H9 (cell line): Measurements from ENCODE around the gene LDLRAD4. TPM values are rescaled to one million over a fixed set of nuclear protein-coding genes. Genes with fewer than 3 reads are reported as not detected.

Source experiments
- DNase-seq: peaks from one replicate; pipeline ENCODE4 v3.0.0-alpha.2; 2017
- H2AFZ ChIP-seq: one replicate; pipeline ENCODE4 v1.6.1; 2013; ENCODE audit warnings: mild to moderate bottlenecking, low read length, control low read depth, moderate library complexity
- H2AK5ac ChIP-seq: 2 replicates; pipeline ENCODE4 v1.6.1; 2013; ENCODE audit warnings: low read length, control low read depth, mixed read lengths; ENCODE audit not compliant: insufficient read length
- H2BK120ac ChIP-seq: one replicate; pipeline ENCODE4 v1.6.1; 2013; ENCODE audit warnings: low read depth, mild to moderate bottlenecking, low read length, control low read depth, inconsistent platforms; ENCODE audit not compliant: poor library complexity, severe bottlenecking
- H2BK12ac ChIP-seq: 2 replicates; pipeline ENCODE4 v1.6.1; 2013; ENCODE audit warnings: low read length, control low read depth, mixed read lengths, low read depth; ENCODE audit not compliant: insufficient read length
- H2BK15ac ChIP-seq: 2 replicates; pipeline ENCODE4 v1.6.1; 2013; ENCODE audit warnings: low read depth, low read length, control low read depth
- H2BK20ac ChIP-seq: one replicate; pipeline ENCODE4 v1.6.1; 2013; ENCODE audit warnings: low read depth, mild to moderate bottlenecking, low read length, control low read depth, inconsistent platforms; ENCODE audit not compliant: poor library complexity, severe bottlenecking
- H2BK5ac ChIP-seq: 2 replicates; pipeline ENCODE4 v1.6.1; 2013; ENCODE audit warnings: low read length, control low read depth, mixed read lengths; ENCODE audit not compliant: insufficient read length
- H3K14ac ChIP-seq: 2 replicates; pipeline ENCODE4 v1.6.1; 2013; ENCODE audit warnings: low read length, control low read depth; ENCODE audit not compliant: insufficient read depth
- H3K18ac ChIP-seq: 2 replicates; pipeline ENCODE4 v1.6.1; 2013; ENCODE audit warnings: low read depth, mild to moderate bottlenecking, mixed read lengths, low read length, control low read depth; ENCODE audit not compliant: insufficient read length
- H3K23ac ChIP-seq: 2 replicates; pipeline ENCODE4 v1.6.1; 2013; ENCODE audit warnings: low read length, control low read depth, mixed read lengths, low read depth; ENCODE audit not compliant: insufficient read length
- H3K23me2 ChIP-seq: 2 replicates; pipeline ENCODE4 v1.6.1; 2013; ENCODE audit warnings: low read depth, mild to moderate bottlenecking, mixed read lengths, low read length, control low read depth; ENCODE audit not compliant: insufficient read length, poor library complexity, severe bottlenecking
- H3K27ac ChIP-seq: 2 replicates; pipeline ENCODE4 v1.5.1; 2013; ENCODE audit warnings: low read length, control low read depth, mixed read lengths, low read depth; ENCODE audit not compliant: insufficient read length
- H3K27me3 ChIP-seq: 2 replicates; pipeline ENCODE4 v1.6.1; 2013; ENCODE audit warnings: low read length, control low read depth, inconsistent platforms; ENCODE audit not compliant: insufficient read depth
- H3K4ac ChIP-seq: 2 replicates; pipeline ENCODE4 v1.6.1; 2013; ENCODE audit warnings: low read depth, mild to moderate bottlenecking, control low read depth, inconsistent platforms, low read length, moderate library complexity
- H3K4me1 ChIP-seq: 2 replicates; pipeline ENCODE4 v1.6.1; 2013; ENCODE audit warnings: low read length, control low read depth, inconsistent platforms; ENCODE audit not compliant: insufficient read depth
- H3K4me2 ChIP-seq: 2 replicates; pipeline ENCODE4 v1.6.1; 2013; ENCODE audit warnings: low read length, control low read depth, mixed read lengths; ENCODE audit not compliant: insufficient read length, insufficient read depth
- H3K56ac ChIP-seq: 2 replicates; pipeline ENCODE4 v1.6.1; 2013; ENCODE audit warnings: low read depth, mild to moderate bottlenecking, mixed read lengths, low read length, control low read depth; ENCODE audit not compliant: insufficient read length
- H3K79me1 ChIP-seq: 2 replicates; pipeline ENCODE4 v1.6.1; 2013; ENCODE audit warnings: low read depth, mild to moderate bottlenecking, moderate library complexity, low read length, control low read depth, inconsistent platforms; ENCODE audit not compliant: insufficient read depth, poor library complexity, severe bottlenecking
- H3K79me2 ChIP-seq: 2 replicates; pipeline ENCODE4 v1.6.1; 2013; ENCODE audit warnings: low read length, control low read depth, inconsistent platforms; ENCODE audit not compliant: insufficient read depth
- H3K9ac ChIP-seq: 2 replicates; pipeline ENCODE4 v1.6.1; 2013; ENCODE audit warnings: low read length, control low read depth, mixed read lengths; ENCODE audit not compliant: insufficient read length; ENCODE audit errors: extremely low read depth
- H3K9me3 ChIP-seq: one replicate; pipeline ENCODE4 v1.6.1; 2013; ENCODE audit warnings: low read depth, low read length, inconsistent platforms; ENCODE audit not compliant: control insufficient read depth
- H3T11ph ChIP-seq: one replicate; pipeline ENCODE4 v1.6.1; 2013; ENCODE audit warnings: mild to moderate bottlenecking, low read length, control low read depth, inconsistent platforms
- H4K20me1 ChIP-seq: one replicate; pipeline ENCODE4 v1.6.1; 2013; ENCODE audit not compliant: control insufficient read depth, insufficient read length, insufficient read depth
- H4K5ac ChIP-seq: 2 replicates; pipeline ENCODE4 v1.6.1; 2013; ENCODE audit warnings: low read depth, mild to moderate bottlenecking, mixed read lengths, low read length, control low read depth; ENCODE audit not compliant: insufficient read length
- H4K8ac ChIP-seq: replicated peaks from 2 replicates; pipeline ENCODE4 v1.6.1; 2013; ENCODE audit warnings: low read length, control low read depth, mixed read lengths, low read depth; ENCODE audit not compliant: insufficient read length
- H4K91ac ChIP-seq: 2 replicates; pipeline ENCODE4 v1.6.1; 2013; ENCODE audit warnings: low read depth, mild to moderate bottlenecking, moderate library complexity, mixed read lengths, low read length, control low read depth; ENCODE audit not compliant: insufficient read length
- H3K27ac Mint-ChIP-seq, 3 experiments: 2 replicates in 2 of 3; 3 replicates in 1 of 3; pipeline ENCODE4 v1.8.0; 2020 to 2021; ENCODE audit warnings: mixed read lengths in 3 of 3, mild to moderate bottlenecking in 1 of 3, moderate library complexity in 1 of 3
- H3K27me3 Mint-ChIP-seq: 2 replicates; pipeline ENCODE4 v1.8.0; 2021; ENCODE audit warnings: low read depth, mild to moderate bottlenecking, moderate library complexity, mixed read lengths
- H3K36me3 Mint-ChIP-seq, 3 experiments: 2 replicates in 2 of 3; 3 replicates in 1 of 3; pipeline ENCODE4 v1.8.0; 2020 to 2021; ENCODE audit warnings: low read depth in 3 of 3, mixed read lengths in 3 of 3; ENCODE audit not compliant: insufficient read depth in 1 of 3
- H3K4me1 Mint-ChIP-seq, 2 experiments: 2 replicates each; pipeline ENCODE4 v1.8.0; 2020; ENCODE audit warnings: mixed read lengths in 2 of 2
- H3K4me3 Mint-ChIP-seq, 2 experiments: 2 replicates in 1 of 2; 3 replicates in 1 of 2; pipeline ENCODE4 v1.8.0; 2020 to 2021; ENCODE audit warnings: mild to moderate bottlenecking in 2 of 2, mixed read lengths in 2 of 2, moderate library complexity in 1 of 2
- H3K9me3 Mint-ChIP-seq, 2 experiments: 2 replicates in 1 of 2; 3 replicates in 1 of 2; pipeline ENCODE4 v1.8.0; 2020; ENCODE audit warnings: mild to moderate bottlenecking in 2 of 2, mixed read lengths in 2 of 2, moderate library complexity in 1 of 2
- CTCF ChIP-seq: fragments of 200-600 bp; sonication (generic); conservative IDR thresholded peaks from 3 replicates; pipeline ENCODE4 v1.8.0; 2021; ENCODE audit warnings: antibody characterized with exemption, mild to moderate bottlenecking
- WGBS: extraction: QIAGEN DNeasy Blood & Tissue Kit; methylation state at CpG from one replicate; pipeline ENCODE4 v1.1.7; 2013; ENCODE audit warnings: missing lambda C conversion rate, low lambda C conversion rate, mixed read lengths; ENCODE audit not compliant: insufficient read length; ENCODE audit errors: extremely low coverage; 5-methylcytosine and 5-hydroxymethylcytosine counted together
- total RNA-seq: library from RNA; stranded (reverse); gene quantifications from 2 replicates; pipeline ENCODE4 v1.2.1, GENCODE V29; 2021

Gene LDLRAD4
- total RNA-seq, 1 experiment from 2014 or later: 3.9 TPM

- no peak overlapping the region for H2AK5ac ChIP-seq
- no peak overlapping the region for H3T11ph ChIP-seq
- no peak overlapping the region for H2BK12ac ChIP-seq
- Mint-ChIP-seq H3K4me3 (no peak overlapping the region), H3K36me3 (peaks cover 0 to 4% (median 2%) of the 10 kb centered on the region in 3 experiments; a peak in 3 of 7 replicates), H3K27ac (no peak overlapping the region), H3K4me1 (peaks cover 32 to 33% of the 10 kb centered on the region in 2 experiments), H3K9me3 (peaks cover 3 to 8% of the 10 kb centered on the region in 2 experiments; a peak in 4 of 5 replicates), H3K27me3 (no peaks in the 10 kb centered on the region)
- H3K9me3 ChIP-seq: no peaks in the 10 kb centered on the region
- no peak overlapping the region for H2BK20ac ChIP-seq
- H3K4me1 ChIP-seq: 0 out of 2 replicates have a peak, but pooled peaks cover 2% of the 10 kb centered on the region
- no peak overlapping the region for H4K91ac ChIP-seq
- H3K27me3 ChIP-seq: no peaks in the 10 kb centered on the region
- H2BK15ac ChIP-seq: no peak overlapping the region
- no peak overlapping the region for H3K56ac ChIP-seq
- H3K23me2 ChIP-seq: no peaks in the 10 kb centered on the region
- no peaks in the 10 kb centered on the region for H3K79me2 ChIP-seq
- no peaks in the 10 kb centered on the region for H3K79me1 ChIP-seq
- no peak overlapping the region for H4K5ac ChIP-seq
- H3K23ac ChIP-seq: no peak overlapping the region
- no peak overlapping the region for H3K9ac ChIP-seq
- H3K4me2 ChIP-seq: no peak overlapping the region
- no peak overlapping the region for H3K27ac ChIP-seq
- no peak overlapping the region for H4K8ac ChIP-seq
- no peak overlapping the region for H2AFZ ChIP-seq
- no peak overlapping the region for H3K18ac ChIP-seq
- no peak overlapping the region for H3K14ac ChIP-seq
- no peak for DNase-seq
- WGBS: no CpG with 5 or more reads among the region's 4 CpGs
- no peak for TF ChIP-seq CTCF
- H2BK120ac ChIP-seq: no peak overlapping the region
- no peak overlapping the region for H3K4ac ChIP-seq
- H4K20me1 ChIP-seq: no peaks in the 10 kb centered on the region
- H2BK5ac ChIP-seq: no peak overlapping the region
Measured at GRCh38 chr18:13465124-13465446, 246.5 kb downstream of the LDLRAD4 start.
